Endothelial cell of umbilical vein (primary cell): ENCODE results near the gene EFS.

Source experiments
- CTCF ChIP-seq, 2 donors: IDR thresholded peaks; 1 replicate in 1 of 2; 2 replicates in 1 of 2; pipeline ENCODE4 v1.5.1; 2011; ENCODE audit warnings: low read length in 2 of 2, mild to moderate bottlenecking in 2 of 2, moderate library complexity in 2 of 2, control low read depth in 1 of 2, inconsistent platforms in 1 of 2, low read depth in 1 of 2; ENCODE audit not compliant: insufficient read depth in 1 of 2; ENCODE audit errors: extremely low read depth in 1 of 2
- GATA2 ChIP-seq: IDR thresholded peaks from 2 replicates; pipeline ENCODE4 v1.7.0; 2011; ENCODE audit warnings: low read depth, mild to moderate bottlenecking, moderate library complexity, mixed read lengths, low read length; ENCODE audit not compliant: insufficient read length, insufficient read depth
- JUN ChIP-seq: IDR thresholded peaks from 2 replicates; pipeline ENCODE4 v1.6.1; 2011; ENCODE audit warnings: borderline replicate concordance, low read depth; ENCODE audit not compliant: insufficient read length, insufficient read depth
- MAX ChIP-seq: IDR thresholded peaks from 2 replicates; pipeline ENCODE4 v1.6.1; 2011; ENCODE audit not compliant: insufficient read depth, insufficient read length
- POLR2A ChIP-seq: IDR thresholded peaks from 2 replicates; pipeline ENCODE4 v1.6.1; 2012; ENCODE audit warnings: low read depth, mild to moderate bottlenecking, control low read depth, low read length

GRCh38 chr14:23348297-23348655 is 16.7 kb downstream of the EFS start:
- TF ChIP-seq CTCF (IDR thresholded peaks at IDR 0.05; ENCODE audit: extremely low read depth in 1 of 2, insufficient read depth in 1 of 2, low read depth in 1 of 2, low read length in 2 of 2) (no peak), POLR2A (no peak), JUN (no peak), GATA2 (no peak), MAX (no peak)
